ENCODE data around the gene RALGAPA2.

Gene RALGAPA2

DNA sequence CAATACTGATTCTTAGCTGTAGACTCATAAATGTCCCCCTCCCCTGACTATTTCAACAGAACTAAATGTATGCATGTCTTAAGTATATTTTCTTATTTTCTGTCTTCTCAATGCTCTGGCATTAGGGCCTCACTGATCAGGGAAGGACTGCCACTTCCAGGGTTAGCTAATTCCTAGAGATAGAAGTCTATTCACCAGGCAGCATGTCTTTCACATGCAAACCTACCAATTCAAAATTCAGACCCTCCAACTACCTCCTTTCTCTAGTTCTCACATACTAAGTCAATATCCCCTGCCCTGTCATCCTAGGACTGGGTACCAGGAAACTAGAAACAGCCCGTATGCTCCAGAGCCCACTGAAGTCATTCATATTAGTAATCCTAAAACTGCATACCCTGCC lies 132.3 kb downstream of the RALGAPA2 start:
- TF ChIP-seq EZH2phosphoT487 (conservative IDR thresholded peaks at IDR 0.05; ENCODE audit: low read length), result no peak
- no peak for TF ChIP-seq CTCF (IDR thresholded peaks at IDR 0.05; ENCODE audit: insufficient read depth, low read length, poor library complexity, severe bottlenecking)
- Histone ChIP-seq H3K27ac (ENCODE audit: low read depth, low read length) (no peak overlapping the region), H3K9me2 (replicated peaks; ENCODE audit: insufficient read depth, low read length) (no peaks in the 10 kb centered on the region), H3K79me2 (ENCODE audit: insufficient read depth, low read length) (no peaks in the 10 kb centered on the region), H3K36me3 (ENCODE audit: low read length) (no peaks in the 10 kb centered on the region), H3F3A (ENCODE audit: insufficient read depth) (no peaks in the 10 kb centered on the region), H3K9me3 (ENCODE audit: insufficient read depth, low read length) (no peaks in the 10 kb centered on the region), H3K4me3 (ENCODE audit: insufficient read depth, low read length, poor library complexity, severe bottlenecking) (no peak overlapping the region), H3K27me3 (ENCODE audit: low read length) (no peaks in the 10 kb centered on the region), H2AFZ (ENCODE audit: low read depth, low read length, severe bottlenecking) (no peak overlapping the region), H3K9ac (ENCODE audit: low read length) (no peak overlapping the region), H4K20me1 (ENCODE audit: low read depth, low read length) (no peaks in the 10 kb centered on the region), H3K4me2 (ENCODE audit: low read depth, low read length, poor library complexity, severe bottlenecking) (no peak overlapping the region)

GRCh38 chr20:20578838-20579237 lies 133.6 kb downstream of the RALGAPA2 start:
- Histone ChIP-seq H4K20me1 (ENCODE audit: low read depth, low read length) (no peaks in the 10 kb centered on the region), H3K4me3 (ENCODE audit: insufficient read depth, low read length, poor library complexity, severe bottlenecking) (no peak overlapping the region), H3F3A (ENCODE audit: insufficient read depth) (no peaks in the 10 kb centered on the region), H3K9me3 (ENCODE audit: insufficient read depth, low read length) (no peaks in the 10 kb centered on the region), H3K27ac (ENCODE audit: low read depth, low read length) (no peak overlapping the region), H2AFZ (ENCODE audit: low read depth, low read length, severe bottlenecking) (no peak overlapping the region), H3K9ac (ENCODE audit: low read length) (no peak overlapping the region), H3K9me2 (replicated peaks; ENCODE audit: insufficient read depth, low read length) (no peaks in the 10 kb centered on the region), H3K4me2 (ENCODE audit: low read depth, low read length, poor library complexity, severe bottlenecking) (no peak overlapping the region), H3K36me3 (ENCODE audit: low read length) (no peaks in the 10 kb centered on the region), H3K79me2 (ENCODE audit: insufficient read depth, low read length) (no peaks in the 10 kb centered on the region), H3K27me3 (ENCODE audit: low read length) (no peaks in the 10 kb centered on the region)
- TF ChIP-seq CTCF (IDR thresholded peaks at IDR 0.05; ENCODE audit: insufficient read depth, low read length, poor library complexity, severe bottlenecking), result no peak
- no peak for TF ChIP-seq EZH2phosphoT487 (conservative IDR thresholded peaks at IDR 0.05; ENCODE audit: low read length)

DNA sequence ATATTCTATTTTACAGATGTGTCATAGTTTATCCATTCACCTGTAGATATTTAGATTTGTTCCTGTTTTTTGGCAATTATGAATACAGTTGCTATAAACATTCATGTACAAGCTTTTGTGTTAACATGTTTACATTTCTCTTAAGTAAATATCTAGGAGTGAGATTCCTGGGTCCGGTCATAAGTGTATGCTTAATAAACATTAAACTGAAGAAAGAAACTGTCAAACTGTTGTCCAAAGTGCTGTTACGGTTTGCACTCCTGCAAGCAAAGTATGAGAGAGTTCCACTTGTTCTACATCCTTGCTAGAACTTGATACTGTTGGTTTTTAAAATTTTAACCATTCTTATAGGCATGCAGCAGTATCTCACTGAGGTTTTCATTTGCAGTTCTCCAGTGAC lies 138.6 kb downstream of the RALGAPA2 start:
- Histone ChIP-seq H3K9me2 (replicated peaks; ENCODE audit: insufficient read depth, low read length) (no peaks in the 10 kb centered on the region), H3K36me3 (ENCODE audit: low read length) (no peaks in the 10 kb centered on the region), H3F3A (ENCODE audit: insufficient read depth) (no peaks in the 10 kb centered on the region), H4K20me1 (ENCODE audit: low read depth, low read length) (no peaks in the 10 kb centered on the region), H3K4me3 (ENCODE audit: insufficient read depth, low read length, poor library complexity, severe bottlenecking) (no peak overlapping the region), H3K79me2 (ENCODE audit: insufficient read depth, low read length) (no peaks in the 10 kb centered on the region), H3K4me2 (ENCODE audit: low read depth, low read length, poor library complexity, severe bottlenecking) (no peak overlapping the region), H3K27me3 (ENCODE audit: low read length) (no peaks in the 10 kb centered on the region), H3K9me3 (ENCODE audit: insufficient read depth, low read length) (no peaks in the 10 kb centered on the region), H3K27ac (ENCODE audit: low read depth, low read length) (no peak overlapping the region), H2AFZ (ENCODE audit: low read depth, low read length, severe bottlenecking) (no peak overlapping the region), H3K9ac (ENCODE audit: low read length) (no peak overlapping the region)
- TF ChIP-seq CTCF (IDR thresholded peaks at IDR 0.05; ENCODE audit: insufficient read depth, low read length, poor library complexity, severe bottlenecking), result no peak
- TF ChIP-seq EZH2phosphoT487 (conservative IDR thresholded peaks at IDR 0.05; ENCODE audit: low read length), result no peak
